ENCODE data around the gene LYVE1.

GRCh38 chr11:10541561-10541930 is 26.9 kb downstream of the LYVE1 start:
- TF ChIP-seq HDAC2 (CRISPR knock-in tag; IDR thresholded peaks at IDR 0.05) (no peak), FOXM1 (CRISPR knock-in tag; IDR thresholded peaks at IDR 0.05) (no peak), ZNF784 (CRISPR knock-in tag; IDR thresholded peaks at IDR 0.05; ENCODE audit: borderline replicate concordance) (no peak), SMAD3 (CRISPR knock-in tag; IDR thresholded peaks at IDR 0.05) (no peak), POLR2A (IDR thresholded peaks at IDR 0.05; ENCODE audit: insufficient read depth in 1 of 2, low read depth in 2 of 2, low read length in 2 of 2) (no peak), SUZ12 (IDR thresholded peaks at IDR 0.05; ENCODE audit: low read depth, low read length) (no peak), IRF9 (CRISPR knock-in tag; IDR thresholded peaks at IDR 0.05; ENCODE audit: borderline replicate concordance) (no peak)

Data from HepG2 (cell line).